SK-N-SH treated with all-trans-retinoic acid at 6 μM for 48 hours (cell line): ENCODE results near the gene LBHD2.

ENCODE experiments used
- ESRRG ChIP-seq: fragments of 250-450 bp; sonication (Bioruptor Pico); IDR thresholded peaks from 2 replicates; pipeline ENCODE4 v1.6.1; 2021; ENCODE audit warnings: mild to moderate bottlenecking
- PATZ1 ChIP-seq: fragments of 250-450 bp; sonication (Bioruptor Pico); IDR thresholded peaks from 2 replicates; pipeline ENCODE4 v1.8.0; 2020; ENCODE audit warnings: mild to moderate bottlenecking, moderate library complexity, borderline replicate concordance
- TOX ChIP-seq: fragments of 250-450 bp; sonication (Bioruptor Pico); IDR thresholded peaks from 2 replicates; pipeline ENCODE4 v1.8.0; 2021; ENCODE audit warnings: mild to moderate bottlenecking, moderate library complexity, borderline replicate concordance
- ZC3H10 ChIP-seq: fragments of 250-450 bp; sonication (Bioruptor Pico); IDR thresholded peaks from 2 replicates; pipeline ENCODE4 v1.5.1; 2021; ENCODE audit warnings: mild to moderate bottlenecking, moderate library complexity
- ZFP30 ChIP-seq: fragments of 450-650 bp; formaldehyde crosslinking; IDR thresholded peaks from 2 replicates; pipeline ENCODE4 v1.5.0; 2022; ENCODE audit warnings: mild to moderate bottlenecking, moderate library complexity
- TF ChIP-seq, protein P1 (sequence below): fragments of 250-450 bp; sonication (Bioruptor Pico); IDR thresholded peaks from 2 replicates; pipeline ENCODE4 v1.5.1; 2020; ENCODE audit warnings: low read depth, mild to moderate bottlenecking, moderate library complexity

DNA sequence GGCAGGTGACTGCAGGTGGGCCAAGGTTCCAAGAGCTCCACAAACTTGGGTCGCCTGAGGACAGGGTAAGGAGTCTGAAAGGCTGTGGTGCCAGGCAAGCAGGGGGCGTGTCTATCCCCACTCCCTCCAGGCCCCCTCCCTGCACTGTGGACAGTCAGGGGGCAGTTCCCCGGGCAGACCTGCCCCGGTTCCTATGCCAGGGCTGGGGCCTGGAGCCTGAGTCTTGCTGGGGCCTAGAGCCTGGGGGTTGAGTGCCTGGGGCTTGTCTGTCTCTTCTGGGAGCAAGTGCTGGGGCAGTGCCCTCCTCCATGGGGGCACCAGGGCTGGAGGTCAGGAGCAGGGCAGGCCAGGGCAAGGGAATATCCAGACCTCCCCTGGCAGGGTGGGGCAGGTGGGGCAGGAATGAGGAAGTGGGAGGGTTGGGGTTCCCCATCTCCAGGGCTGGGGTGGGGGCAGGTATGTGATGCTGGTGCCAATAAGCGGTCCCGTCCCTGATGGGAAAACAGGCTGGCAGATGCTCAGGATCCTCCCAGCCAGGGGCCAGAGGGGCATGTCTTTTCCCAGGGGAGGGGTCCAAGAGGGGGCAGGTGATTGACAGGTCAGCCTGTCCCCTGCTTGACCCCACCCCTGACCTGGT is 27.3 kb downstream of the LBHD2 start:
- TF ChIP-seq ESRRG (CRISPR knock-in tag): no peak
- no peak for TF ChIP-seq PATZ1 (CRISPR knock-in tag)
- no peak for TF ChIP-seq ZFP30 (CRISPR knock-in tag)
- TF ChIP-seq TOX: no peak
- TF ChIP-seq, protein P1, sequence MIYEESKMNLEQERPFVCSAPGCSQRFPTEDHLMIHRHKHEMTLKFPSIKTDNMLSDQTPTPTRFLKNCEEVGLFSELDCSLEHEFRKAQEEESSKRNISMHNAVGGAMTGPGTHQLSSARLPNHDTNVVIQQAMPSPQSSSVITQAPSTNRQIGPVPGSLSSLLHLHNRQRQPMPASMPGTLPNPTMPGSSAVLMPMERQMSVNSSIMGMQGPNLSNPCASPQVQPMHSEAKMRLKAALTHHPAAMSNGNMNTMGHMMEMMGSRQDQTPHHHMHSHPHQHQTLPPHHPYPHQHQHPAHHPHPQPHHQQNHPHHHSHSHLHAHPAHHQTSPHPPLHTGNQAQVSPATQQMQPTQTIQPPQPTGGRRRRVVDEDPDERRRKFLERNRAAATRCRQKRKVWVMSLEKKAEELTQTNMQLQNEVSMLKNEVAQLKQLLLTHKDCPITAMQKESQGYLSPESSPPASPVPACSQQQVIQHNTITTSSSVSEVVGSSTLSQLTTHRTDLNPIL: no peak
- no peak for TF ChIP-seq ZC3H10 (CRISPR knock-in tag)
